ENCODE data around the gene FAM187B.

FAM187B gene

GRCh38 chr19:35267818-35268535, 39.4 kb upstream of the FAM187B start:
- TF ChIP-seq CTCF (IDR thresholded peaks at IDR 0.05; ENCODE audit: low read depth, low read length, missing control alignments): no peak
- H3K4me3 ChIP-seq (ENCODE audit: low read depth, low read length): peak overlapping the region; percentile 84
- in situ Hi-C loops (cut with HindIII; ENCODE audit: low pct_ligation_motif_present, low sequenced_read_pairs): no loop called here
- no peaks in the 10 kb centered on the region for H3K27me3 ChIP-seq (replicated peaks)
- H3K36me3 ChIP-seq (replicated peaks): peaks cover 16% of the 10 kb centered on the region
- peak; percentile 11 for DNase-seq
- peak overlapping the region; percentile 78 for H3K27ac ChIP-seq

- Histone ChIP-seq H3K36me3 (replicated peaks) (peaks cover 16% of the 10 kb centered on the region), H3K27ac (peak overlapping the region; percentile 78), H3K27me3 (replicated peaks) (no peaks in the 10 kb centered on the region), H3K4me3 (ENCODE audit: low read depth, low read length) (peak overlapping the region; percentile 84)
- in situ Hi-C loops (cut with HindIII; ENCODE audit: low pct_ligation_motif_present, low sequenced_read_pairs): no loop called here
- TF ChIP-seq CTCF (IDR thresholded peaks at IDR 0.05; ENCODE audit: low read depth, low read length, missing control alignments): no peak
- DNase-seq: no peak
Measured at GRCh38 chr19:35267353-35267817, 38.8 kb upstream of the FAM187B start.

- in situ Hi-C loops (cut with HindIII; ENCODE audit: low pct_ligation_motif_present, low sequenced_read_pairs): no loop called here
- H3K27me3 ChIP-seq (replicated peaks): no peaks in the 10 kb centered on the region
- peak overlapping the region; percentile 84 for H3K4me3 ChIP-seq (ENCODE audit: low read depth, low read length)
- no peak for TF ChIP-seq CTCF (IDR thresholded peaks at IDR 0.05; ENCODE audit: low read depth, low read length, missing control alignments)
- H3K27ac ChIP-seq: peak overlapping the region; percentile 78
- H3K36me3 ChIP-seq (replicated peaks): peaks cover 13% of the 10 kb centered on the region
- DNase-seq: no peak
Measured at GRCh38 chr19:35266520-35267352, 38.2 kb upstream of the FAM187B start.

- no peak overlapping the region for H3K4me3 ChIP-seq (ENCODE audit: low read depth, low read length)
- H3K27me3 ChIP-seq (replicated peaks): no peaks in the 10 kb centered on the region
- H3K36me3 ChIP-seq (replicated peaks): peaks cover 5% of the 10 kb centered on the region
- H3K27ac ChIP-seq: no peak overlapping the region
- no peak for DNase-seq
- TF ChIP-seq CTCF (IDR thresholded peaks at IDR 0.05; ENCODE audit: low read depth, low read length, missing control alignments): no peak
- in situ Hi-C loops (cut with HindIII; ENCODE audit: low pct_ligation_motif_present, low sequenced_read_pairs): no loop called here
Measured at GRCh38 chr19:35265900-35266519, 37.5 kb upstream of the FAM187B start.

GRCh38 chr19:35265126-35265899, 36.8 kb upstream of the FAM187B start:
- H3K27ac ChIP-seq: no peak overlapping the region
- H3K36me3 ChIP-seq (replicated peaks): no peaks in the 10 kb centered on the region
- H3K27me3 ChIP-seq (replicated peaks): no peaks in the 10 kb centered on the region
- H3K4me3 ChIP-seq (ENCODE audit: low read depth, low read length): no peak overlapping the region
- in situ Hi-C loops (cut with HindIII; ENCODE audit: low pct_ligation_motif_present, low sequenced_read_pairs): no loop called here
- TF ChIP-seq CTCF (IDR thresholded peaks at IDR 0.05; ENCODE audit: low read depth, low read length, missing control alignments): no peak
- no peak for DNase-seq
